IMR-90 (cell line): ENCODE measurements around the gene ATXN7L3. TPM values are rescaled to one million over a fixed set of nuclear protein-coding genes. Genes with fewer than 3 reads are reported as not detected.

Experiments
- ATAC-seq: fragments of 200-7000 bp; cut with Tn5 transposase; 2 replicates; pipeline ENCODE4 v1.9.1; 2020; ENCODE audit warnings: low read depth, mild to moderate bottlenecking, moderate library complexity
- BruUV-seq: library from RNA; stranded (reverse); fragments of 400-500 nt; replicated peaks from 2 replicates; lab custom pipeline; 2021; lab: Mats Ljungman, UMichigan
- CTCF ChIA-PET: fragments of 300-600 bp; formaldehyde crosslinking; extraction: SDS; loops from one replicate; lab custom pipeline; 2021; ENCODE audit warnings: antibody characterized with exemption; lab: Yijun Ruan, JAX
- POLR2A ChIA-PET: fragments of 300-600 bp; sonication (Branson Sonifier 250); formaldehyde crosslinking; loops from one replicate; lab custom pipeline; 2022; ENCODE audit warnings: antibody characterized with exemption; ENCODE audit not compliant: unreplicated experiment; lab: Charles Lee
- DNase-seq: peaks from one replicate; pipeline ENCODE4 v3.0.0; 2013
- H2AFZ ChIP-seq: replicated peaks from 2 replicates; pipeline ENCODE3; 2013; ENCODE audit warnings: low read length, mild to moderate bottlenecking; ENCODE audit not compliant: poor library complexity
- H2AK5ac ChIP-seq: 2 replicates; pipeline ENCODE4 v1.6.1; 2013; ENCODE audit warnings: low read depth, low read length, inconsistent platforms
- H2AK9ac ChIP-seq: replicated peaks from 2 replicates; pipeline ENCODE3; 2013; ENCODE audit warnings: mild to moderate bottlenecking, low read depth, low read length, moderate library complexity; ENCODE audit not compliant: poor library complexity
- H2BK120ac ChIP-seq: 2 replicates; pipeline ENCODE4 v1.6.1; 2013; ENCODE audit warnings: low read depth, low read length, inconsistent platforms
- H2BK15ac ChIP-seq: 3 replicates; pipeline ENCODE4 v1.6.1; 2013; ENCODE audit warnings: low read depth, low read length, inconsistent platforms
- H2BK20ac ChIP-seq: 2 replicates; pipeline ENCODE4 v1.6.1; 2013; ENCODE audit warnings: low read depth, mild to moderate bottlenecking, inconsistent platforms, low read length, moderate library complexity
- H2BK5ac ChIP-seq: 2 replicates; pipeline ENCODE4 v1.6.1; 2013; ENCODE audit warnings: mild to moderate bottlenecking, low read depth, low read length, inconsistent platforms; ENCODE audit not compliant: poor library complexity, severe bottlenecking
- H3K14ac ChIP-seq: replicated peaks from 2 replicates; pipeline ENCODE4 v1.6.1; 2013; ENCODE audit warnings: low read depth, low read length, inconsistent platforms
- H3K18ac ChIP-seq: 2 replicates; pipeline ENCODE4 v1.6.1; 2013; ENCODE audit warnings: low read depth, low read length, control low read depth
- H3K23ac ChIP-seq: 2 replicates; pipeline ENCODE4 v1.6.1; 2013; ENCODE audit warnings: low read depth, low read length, inconsistent platforms
- H3K27ac ChIP-seq: 2 replicates; pipeline ENCODE4 v1.5.1; 2013; ENCODE audit warnings: mild to moderate bottlenecking, control low read depth, low read length; ENCODE audit not compliant: insufficient read depth
- H3K27me3 ChIP-seq: 2 replicates; pipeline ENCODE4 v1.6.1; 2013; ENCODE audit warnings: low read length; ENCODE audit not compliant: control insufficient read depth, insufficient read depth
- H3K36me3 ChIP-seq: 2 replicates; pipeline ENCODE4 v1.6.1; 2013; ENCODE audit warnings: low read length, mixed read lengths; ENCODE audit not compliant: control insufficient read depth, insufficient read depth
- H3K4ac ChIP-seq: 2 replicates; pipeline ENCODE4 v1.6.1; 2013; ENCODE audit warnings: low read depth, low read length, inconsistent platforms
- H3K4me1 ChIP-seq: 2 replicates; pipeline ENCODE4 v1.6.1; 2013; ENCODE audit warnings: low read length, mixed read lengths; ENCODE audit not compliant: control insufficient read depth, insufficient read depth
- H3K4me2 ChIP-seq: 2 replicates; pipeline ENCODE4 v1.6.1; 2013; ENCODE audit warnings: low read depth, mild to moderate bottlenecking, control low read depth, low read length, moderate library complexity
- H3K4me3 ChIP-seq: 2 replicates; pipeline ENCODE4 v1.5.1; 2013; ENCODE audit warnings: low read depth, mild to moderate bottlenecking, control low read depth, low read length, moderate library complexity; ENCODE audit not compliant: insufficient read depth
- H3K56ac ChIP-seq: 2 replicates; pipeline ENCODE4 v1.6.1; 2013; ENCODE audit warnings: low read length, inconsistent platforms; ENCODE audit not compliant: insufficient read depth; ENCODE audit errors: extremely low read depth
- H3K79me1 ChIP-seq, 2 experiments: 2 replicates each; pipeline ENCODE4 v1.6.1; 2013; ENCODE audit warnings: low read length in 2 of 2, inconsistent platforms in 1 of 2, low read depth in 1 of 2
- H3K9ac ChIP-seq: 2 replicates; pipeline ENCODE4 v1.6.1; 2013; ENCODE audit warnings: low read depth, low read length, control low read depth
- H3K9me1 ChIP-seq: 2 replicates; pipeline ENCODE4 v1.6.1; 2013; ENCODE audit warnings: low read length, inconsistent platforms; ENCODE audit not compliant: insufficient read depth
- H3K9me3 ChIP-seq: 2 replicates; pipeline ENCODE4 v1.6.1; 2013; ENCODE audit warnings: low read length; ENCODE audit not compliant: control insufficient read depth, insufficient read depth
- H4K20me1 ChIP-seq: 2 replicates; pipeline ENCODE4 v1.6.1; 2013; ENCODE audit warnings: low read length, inconsistent platforms; ENCODE audit not compliant: insufficient read depth
- H4K5ac ChIP-seq: 2 replicates; pipeline ENCODE4 v1.6.1; 2013; ENCODE audit warnings: mild to moderate bottlenecking, low read depth, low read length, control low read depth
- H4K8ac ChIP-seq, 2 experiments: 2 replicates each; pipeline ENCODE4 v1.6.1; 2013; ENCODE audit warnings: low read depth in 2 of 2, low read length in 2 of 2, control low read depth in 1 of 2, inconsistent platforms in 1 of 2
- H4K91ac ChIP-seq: 2 replicates; pipeline ENCODE4 v1.6.1; 2013; ENCODE audit warnings: low read depth, low read length, inconsistent platforms; ENCODE audit not compliant: insufficient read depth
- CEBPB ChIP-seq: IDR thresholded peaks from 2 replicates; pipeline ENCODE4 v1.6.1; 2012; ENCODE audit warnings: low read depth, low read length, improper control_type of control experiment
- CHD1 ChIP-seq: IDR thresholded peaks from 2 replicates; pipeline ENCODE4 v1.6.1; 2012; ENCODE audit warnings: low read depth, low read length, improper control_type of control experiment
- CTCF ChIP-seq: conservative IDR thresholded peaks from 2 replicates; pipeline ENCODE4 v1.5.1; 2012; ENCODE audit warnings: mild to moderate bottlenecking, low read depth, low read length, improper control_type of control experiment
- FOS ChIP-seq: fragments of 150-350 bp; IDR thresholded peaks from 2 replicates; pipeline ENCODE4 v1.6.1; 2016; ENCODE audit warnings: low read depth, low read length
- MAFK ChIP-seq: IDR thresholded peaks from 2 replicates; pipeline ENCODE4 v1.6.1; 2012; ENCODE audit warnings: low read depth, low read length, improper control_type of control experiment
- MAZ ChIP-seq: IDR thresholded peaks from 2 replicates; pipeline ENCODE4 v1.6.1; 2012; ENCODE audit warnings: low read depth, mild to moderate bottlenecking, low read length, improper control_type of control experiment, moderate library complexity, borderline replicate concordance
- MXI1 ChIP-seq: IDR thresholded peaks from 2 replicates; pipeline ENCODE4 v1.6.1; 2012; ENCODE audit warnings: low read depth, mild to moderate bottlenecking, low read length, moderate library complexity, borderline replicate concordance
- POLR2A ChIP-seq: IDR thresholded peaks from 2 replicates; pipeline ENCODE4 v1.6.1; 2012; ENCODE audit warnings: mild to moderate bottlenecking, low read depth, low read length
- RCOR1 ChIP-seq: IDR thresholded peaks from 2 replicates; pipeline ENCODE4 v1.6.1; 2012; ENCODE audit warnings: mild to moderate bottlenecking, low read length, improper control_type of control experiment; ENCODE audit not compliant: insufficient replicate concordance
- RFX5 ChIP-seq: IDR thresholded peaks from 2 replicates; pipeline ENCODE4 v1.8.0; 2012; ENCODE audit warnings: low read depth, mild to moderate bottlenecking, low read length, moderate library complexity
- SMC3 ChIP-seq: fragments of 150-350 bp; IDR thresholded peaks from 2 replicates; pipeline ENCODE4 v1.6.1; 2016; ENCODE audit warnings: low read depth, mild to moderate bottlenecking, antibody characterized with exemption, low read length, moderate library complexity
- USF2 ChIP-seq: fragments of 150-350 bp; IDR thresholded peaks from 2 replicates; pipeline ENCODE4 v1.6.1; 2017; ENCODE audit warnings: mild to moderate bottlenecking, antibody characterized with exemption, low read length, low read depth
- WGBS, 2 experiments: methylation state at CpG; one replicate each; pipeline versions ENCODE4 v1.1.5 to v1.1.7; 2013; ENCODE audit warnings: missing lambda C conversion rate in 2 of 2; ENCODE audit not compliant: insufficient read length in 1 of 2; ENCODE audit errors: extremely low coverage in 2 of 2; 5-methylcytosine and 5-hydroxymethylcytosine counted together
- dilution Hi-C: fragments of 300-500 bp; cut with HindIII; formaldehyde crosslinking; loops from one replicate; pipeline ENCODE4 v1.14.3; 2018; ENCODE audit warnings: low sequenced_read_pairs; ENCODE audit not compliant: unreplicated experiment
- in situ Hi-C: fragments of 300-500 bp; cut with MboI; formaldehyde crosslinking; loops from 3 replicates; pipeline ENCODE4 v1.14.3; 2019; ENCODE audit warnings: low sequenced_read_pairs, inconsistent platforms, mixed read lengths
- intact Hi-C: fragments of 100-400 bp; cut with micrococcal nuclease; formaldehyde crosslinking; loops from 2 replicates; pipeline ENCODE4 v1.10.0; 2022
- polyA plus RNA-seq, 3 experiments: library from polyadenylated mRNA; depleted of rRNA; stranded (reverse); fragments of >200 nt; gene quantifications; 2 replicates each; pipeline ENCODE4 v1.2.3, GENCODE V29; 2012; ENCODE audit warnings: low replicate concordance in 1 of 3
- total RNA-seq: library from RNA; depleted of rRNA; stranded (reverse); fragments of >200 nt; gene quantifications from 2 replicates; pipeline ENCODE4 v1.2.3, GENCODE V29; 2012

The ATXN7L3 gene
- total and polyA plus RNA-seq, 2 of the 4 experiments (the other 2 are of a cell fraction), result 17.2 to 40.9 TPM

GRCh38 chr17:44198721-44199552 is 747 bp downstream of the ATXN7L3 start:
- intact Hi-C loops, result no loop called here
- H2BK15ac ChIP-seq, result no peak overlapping the region; the same call in 2 of the 3 replicates
- dilution Hi-C loops, result no loop called here
- H2BK120ac ChIP-seq, result peak overlapping the region; percentile 68; the same call in 1 of the 2 replicates
- H3K36me3 ChIP-seq, result peaks cover 32% of the 10 kb centered on the region
- TF ChIP-seq POLR2A (no peak; the same call in 1 of the 2 replicates), SMC3 (no peak), FOS (no peak), MAZ (no peak), CTCF (no peak), CHD1 (no peak), MXI1 (no peak), RCOR1 (no peak), USF2 (no peak), RFX5 (no peak), MAFK (no peak), CEBPB (no peak)
- DNase-seq (peak; percentile 28), ATAC-seq (peak; percentile 54)
- peak overlapping the region; percentile 83 for H3K4me3 ChIP-seq
- H3K56ac ChIP-seq, result peak overlapping the region; percentile 75
- H4K5ac ChIP-seq, result peak overlapping the region; percentile 78
- H3K4ac ChIP-seq, result peak overlapping the region; percentile 98
- H3K79me1 ChIP-seq, result peaks cover 26 to 52% of the 10 kb centered on the region in 2 experiments; a peak in 3 of 4 replicates
- H3K23ac ChIP-seq, result peak overlapping the region; percentile 85
- H4K20me1 ChIP-seq, result peaks cover 3% of the 10 kb centered on the region; the same call in 1 of the 2 replicates
- H3K4me1 ChIP-seq, result peaks cover 16% of the 10 kb centered on the region
- H3K14ac ChIP-seq, result peak overlapping the region; percentile 95
- peak overlapping the region; percentile 78 for H3K4me2 ChIP-seq
- peak overlapping the region; percentile 87 for H2AK5ac ChIP-seq
- no TSS peak for BruUV-seq
- H2AFZ ChIP-seq, result peak overlapping the region; percentile 70
- H3K9ac ChIP-seq, result peak overlapping the region; percentile 66
- peak overlapping the region; percentile 67 for H3K18ac ChIP-seq
- peaks cover 12% of the 10 kb centered on the region for H3K9me1 ChIP-seq
- 4% methylated on average over 4 of the region's 68 CpGs; no CpG with 5 or more reads in 1 of the 2 experiments for WGBS, 2 experiments
- peak overlapping the region; percentile 93 for H4K91ac ChIP-seq
- in situ Hi-C loops, result no loop called here
- no peaks in the 10 kb centered on the region for H3K27me3 ChIP-seq
- peak overlapping the region; percentile 96 for H3K27ac ChIP-seq
- CTCF ChIA-PET, result interaction anchor here (1.0 to 1.3 kb wide), 2 partner anchors 23 to 146 kb away, joined by 3 read pairs; partner anchors contain the start of gene GRN
- H2AK9ac ChIP-seq, result peak overlapping the region; percentile 100
- POLR2A ChIA-PET, result interaction anchor here (0.6 to 1.1 kb wide), 3 partner anchors 11 to 343 kb away, joined by 3 to 4 read pairs (median 4); partner anchors contain the start of gene TMUB2
- peak overlapping the region; percentile 64 to 90 for H4K8ac ChIP-seq
- no peak overlapping the region; the same call in 1 of the 2 replicates for H2BK20ac ChIP-seq
- H3K9me3 ChIP-seq, result no peaks in the 10 kb centered on the region
- H2BK5ac ChIP-seq, result peak overlapping the region; percentile 97
